NT2/D1 (cell line): Measurements from ENCODE around the gene RAD9A.

Experiments used
- SUZ12 ChIP-seq: IDR thresholded peaks from 2 replicates; pipeline ENCODE4 v1.6.1; 2011; ENCODE audit not compliant: insufficient read length, insufficient read depth; ENCODE audit errors: extremely low read depth
- YY1 ChIP-seq: IDR thresholded peaks from 2 replicates; pipeline ENCODE4 v1.6.1; 2011; ENCODE audit not compliant: insufficient read length, insufficient read depth

DNA sequence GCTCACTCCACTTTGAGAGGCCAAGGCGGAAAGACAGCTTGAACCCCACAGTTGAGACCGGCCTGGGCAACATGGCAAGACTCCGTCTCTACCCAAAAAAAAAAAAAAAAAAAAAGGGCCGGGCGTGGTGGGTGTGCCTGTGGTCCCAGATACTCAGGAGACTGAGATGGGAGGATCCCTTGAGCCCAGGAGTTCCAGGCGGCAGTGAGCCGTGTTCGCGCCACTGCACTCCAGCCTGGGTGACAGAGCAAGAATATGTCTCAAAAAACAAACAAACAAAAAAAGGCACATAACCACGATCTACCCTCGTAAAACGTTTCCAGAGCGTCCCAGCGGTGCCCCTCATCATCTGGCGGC, 861 bp upstream of the RAD9A start:
- TF ChIP-seq YY1 = no peak
- TF ChIP-seq SUZ12 = no peak
